GM21619 (cell line): ENCODE data around the gene PKN2.

ENCODE experiments used
- ATAC-seq: cut with Tn5 transposase; IDR thresholded peaks from one replicate; pipeline ENCODE4 v1.9.1; 2021; ENCODE audit not compliant: unreplicated experiment

The PKN2 gene

DNA sequence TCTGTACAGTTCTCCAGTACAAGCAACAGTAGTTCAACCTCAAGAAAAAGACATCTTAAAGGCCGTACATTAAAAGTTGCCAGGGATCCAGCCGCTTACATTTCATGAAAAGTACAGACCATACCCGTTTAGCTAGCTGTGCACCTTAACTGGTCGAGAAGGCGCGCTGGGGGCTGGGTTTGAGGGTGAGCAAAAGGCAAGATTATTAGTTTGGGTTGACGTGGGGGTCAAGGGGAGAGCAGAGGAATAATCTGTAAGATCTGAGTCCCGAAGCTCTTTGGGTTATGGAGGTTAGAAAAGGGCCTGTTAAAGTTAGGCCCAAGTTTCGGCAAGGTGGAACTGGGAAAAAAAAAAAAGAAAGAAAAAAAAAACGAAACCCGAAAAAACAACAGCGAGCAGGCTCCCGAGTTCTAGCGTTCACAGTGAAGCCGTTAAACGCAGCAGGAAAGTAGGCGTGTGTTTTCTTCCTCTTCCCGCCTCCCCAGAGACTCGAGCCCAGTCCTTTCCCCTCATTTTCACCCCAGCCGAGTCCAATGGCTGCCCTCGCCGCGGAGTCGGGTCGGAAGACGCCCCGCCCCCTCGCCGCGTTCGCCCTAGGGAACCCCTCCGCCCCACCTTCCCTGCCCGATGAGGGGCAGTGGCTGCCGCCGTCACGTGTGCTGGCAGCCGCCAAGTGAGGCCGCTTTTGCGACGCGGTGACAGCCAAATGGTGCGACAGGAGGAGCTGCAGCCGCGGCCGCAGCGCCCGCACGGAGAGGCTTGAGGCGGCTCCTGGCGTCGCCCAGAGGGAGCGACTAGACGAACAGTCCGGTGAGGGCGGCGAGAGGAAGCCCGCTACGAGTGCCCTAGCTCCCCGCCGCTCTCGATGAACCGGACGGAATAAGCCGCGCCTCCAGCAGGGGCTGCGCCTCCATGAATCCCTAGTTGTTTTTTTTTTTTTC, at the start of gene PKN2:
Gene PKN2 (plus strand): TSS at position 733 of the 941 bp plus-strand sequence. CDS start 308 bp downstream, outside the sequence.
- peak; percentile 86 for ATAC-seq

DNA sequence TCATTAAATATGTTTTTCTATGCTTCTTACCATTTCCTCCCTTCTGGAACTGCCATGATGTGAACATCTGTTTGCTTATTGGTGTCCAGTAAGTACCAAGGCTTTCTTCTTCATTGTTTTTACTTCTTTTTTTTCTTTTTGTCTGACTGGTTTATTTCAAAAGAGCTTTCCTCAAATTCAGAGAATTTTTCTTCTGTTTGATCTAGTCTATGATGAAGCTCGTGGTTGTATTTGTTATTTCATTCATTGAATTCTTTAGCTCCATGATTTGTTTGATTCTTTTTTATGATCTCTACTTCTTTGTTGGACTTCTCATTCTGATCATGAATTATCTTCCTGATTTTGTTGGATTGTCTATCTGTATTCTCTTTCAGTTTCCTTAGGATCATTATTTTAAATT, 49.5 kb upstream of the PKN2 start:
- ATAC-seq: no peak

DNA sequence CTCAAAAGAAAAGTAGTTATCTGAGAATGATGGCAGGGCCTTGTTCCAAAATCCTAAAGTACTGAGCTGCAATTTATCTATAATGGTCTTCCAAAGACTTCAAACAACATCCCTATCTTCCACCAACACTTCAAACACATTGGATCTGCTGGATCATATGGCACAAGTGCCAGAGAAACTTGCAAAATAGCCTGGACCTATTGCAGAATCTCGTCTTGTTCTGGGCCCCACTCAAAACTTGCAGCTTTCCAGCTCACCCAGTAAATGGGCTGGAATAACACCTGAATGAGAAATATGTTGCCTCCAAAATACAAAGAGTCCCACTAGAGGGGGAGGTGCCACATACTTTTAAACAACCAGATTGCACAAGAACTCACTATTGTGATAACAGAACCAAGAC, 44.0 kb upstream of the PKN2 start:
- no peak for ATAC-seq

DNA sequence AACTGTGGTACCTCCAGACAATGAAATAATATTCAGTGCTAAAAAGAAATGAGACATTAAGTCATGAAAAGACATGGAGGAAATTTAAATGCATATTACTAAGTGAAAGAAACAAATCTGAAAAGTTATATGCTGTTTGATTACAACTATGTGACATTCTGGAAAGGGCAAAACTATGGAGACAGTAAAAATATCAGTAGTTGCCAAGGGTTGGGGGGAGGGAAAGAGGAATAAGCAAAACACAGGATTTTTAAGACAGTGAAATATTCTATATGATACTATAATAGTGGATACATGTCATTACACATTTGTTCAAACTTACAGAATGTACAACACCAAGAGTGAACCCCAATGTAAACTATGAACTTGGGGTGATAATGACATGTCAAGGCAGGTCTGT, 38.2 kb upstream of the PKN2 start:
- no peak for ATAC-seq

DNA sequence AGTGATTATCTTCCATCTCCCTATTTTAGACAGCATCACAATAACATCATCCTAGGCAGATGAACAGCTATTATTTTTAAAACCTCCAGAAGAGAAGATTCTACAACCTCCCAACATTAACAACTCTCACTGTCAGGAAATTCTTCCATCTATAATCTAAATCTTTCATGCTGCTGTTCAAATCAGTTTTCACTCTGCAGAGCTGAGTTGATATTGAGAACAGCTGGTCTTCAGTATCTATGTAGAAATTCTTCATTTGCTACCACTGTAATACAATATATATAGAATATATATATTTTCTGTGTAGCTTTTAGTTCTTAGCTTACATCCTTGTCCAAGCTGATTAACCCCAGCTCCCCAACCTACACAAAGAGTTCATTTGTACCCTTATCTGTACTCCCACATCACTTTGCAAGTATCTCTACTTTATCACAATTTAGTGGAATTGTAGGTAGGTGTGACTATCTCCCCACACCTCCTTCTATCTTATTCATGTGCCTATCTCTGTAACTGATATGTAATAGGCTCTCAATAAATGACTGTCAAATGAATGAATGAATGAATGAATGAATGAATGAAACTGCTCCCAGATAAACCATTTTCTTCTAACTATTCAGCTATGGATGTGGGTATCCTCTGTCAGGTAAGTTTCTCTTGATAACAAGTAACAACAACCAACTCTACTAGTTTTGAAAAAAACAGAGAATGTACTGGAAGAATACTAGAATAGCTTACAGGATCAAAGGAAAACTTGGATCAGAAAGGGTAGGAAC, 37.4 kb upstream of the PKN2 start:
- ATAC-seq: no peak

DNA sequence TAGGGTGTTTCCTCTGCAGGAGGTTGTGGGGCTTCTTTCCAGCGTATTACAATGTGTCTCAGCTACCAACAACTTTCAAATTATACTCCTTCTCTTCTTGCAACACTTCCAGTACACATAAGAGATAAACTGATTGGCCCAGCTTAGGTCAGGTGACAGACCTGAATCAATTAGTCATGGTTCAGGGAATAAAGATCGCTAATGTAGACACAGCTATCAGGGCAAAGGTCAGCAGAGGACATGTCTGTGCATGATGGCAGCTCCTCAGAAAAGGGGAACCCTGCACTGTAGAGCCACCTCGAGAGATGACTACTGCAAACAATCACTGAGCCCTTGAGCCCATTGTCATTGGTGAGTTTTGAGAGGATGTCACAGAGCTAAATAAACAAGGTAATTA, 36.8 kb upstream of the PKN2 start:
- ATAC-seq: no peak

DNA sequence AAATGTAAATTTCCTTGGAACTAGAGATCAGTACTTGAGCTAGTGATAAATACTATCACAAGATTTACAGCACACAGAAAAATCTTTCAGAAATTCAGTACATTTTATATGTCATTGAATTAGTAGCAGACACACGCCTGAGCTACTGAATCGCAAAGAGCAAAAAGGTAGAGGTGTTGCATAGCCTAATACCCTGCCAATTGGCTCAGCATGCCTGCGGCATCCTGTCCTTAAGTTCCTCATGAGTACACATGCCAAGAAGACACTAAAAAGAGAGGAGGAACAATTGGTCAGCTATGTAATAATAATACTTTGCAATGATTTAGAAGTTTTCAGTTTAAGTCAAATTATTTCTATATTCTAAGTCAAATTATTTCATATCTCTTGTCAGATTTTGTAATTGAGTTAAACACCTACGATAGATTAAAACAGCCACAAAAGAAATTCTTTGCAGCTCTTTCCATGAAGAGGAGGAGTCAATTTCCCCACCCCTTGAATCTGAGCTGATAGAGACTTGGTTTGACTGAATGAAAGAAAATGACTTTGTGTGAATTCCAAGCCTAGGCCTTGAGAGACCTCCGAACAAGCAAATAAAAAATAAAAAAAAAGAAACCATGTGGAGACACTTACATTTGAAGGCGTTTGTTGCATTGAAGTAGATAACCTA, 36.2 kb upstream of the PKN2 start:
- no peak for ATAC-seq

DNA sequence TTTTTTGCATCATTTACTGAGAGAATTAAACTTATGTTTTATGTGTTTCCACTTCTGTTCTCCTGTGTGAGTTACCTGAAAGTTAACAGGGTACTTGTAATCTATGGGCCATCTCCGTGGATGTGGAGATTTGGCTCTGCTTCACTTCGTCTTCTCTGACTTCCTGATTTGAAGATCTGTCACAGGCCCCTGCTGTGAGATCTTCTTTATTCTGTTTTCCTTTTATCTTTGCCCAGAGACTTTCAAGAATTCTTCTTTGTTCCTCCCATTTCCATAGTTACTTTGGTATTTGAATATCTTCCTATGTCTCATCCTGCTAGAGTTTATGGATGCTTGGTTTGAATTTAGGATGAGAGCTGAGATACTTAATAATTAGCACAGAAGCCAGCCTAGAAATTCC, 35.4 kb upstream of the PKN2 start:
- no peak for ATAC-seq

DNA sequence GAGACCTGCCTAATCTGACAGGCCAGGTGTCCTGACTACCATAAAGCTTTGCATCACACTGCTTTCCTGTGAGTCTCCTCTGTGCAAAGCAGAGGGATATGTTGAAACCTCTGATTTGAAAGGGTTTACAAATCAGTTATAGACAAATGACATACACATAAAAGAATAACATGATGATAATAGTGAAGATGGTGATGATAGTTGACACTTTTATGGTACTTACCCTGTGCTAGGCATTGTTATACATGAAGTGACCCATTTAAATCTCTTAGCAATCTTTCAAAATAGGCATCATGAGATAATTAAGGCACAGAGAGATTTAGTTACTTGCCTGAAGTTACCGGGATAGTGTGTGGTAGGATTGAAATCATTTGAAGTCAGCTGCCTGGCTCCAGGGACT, 34.1 kb upstream of the PKN2 start:
- ATAC-seq: no peak

DNA sequence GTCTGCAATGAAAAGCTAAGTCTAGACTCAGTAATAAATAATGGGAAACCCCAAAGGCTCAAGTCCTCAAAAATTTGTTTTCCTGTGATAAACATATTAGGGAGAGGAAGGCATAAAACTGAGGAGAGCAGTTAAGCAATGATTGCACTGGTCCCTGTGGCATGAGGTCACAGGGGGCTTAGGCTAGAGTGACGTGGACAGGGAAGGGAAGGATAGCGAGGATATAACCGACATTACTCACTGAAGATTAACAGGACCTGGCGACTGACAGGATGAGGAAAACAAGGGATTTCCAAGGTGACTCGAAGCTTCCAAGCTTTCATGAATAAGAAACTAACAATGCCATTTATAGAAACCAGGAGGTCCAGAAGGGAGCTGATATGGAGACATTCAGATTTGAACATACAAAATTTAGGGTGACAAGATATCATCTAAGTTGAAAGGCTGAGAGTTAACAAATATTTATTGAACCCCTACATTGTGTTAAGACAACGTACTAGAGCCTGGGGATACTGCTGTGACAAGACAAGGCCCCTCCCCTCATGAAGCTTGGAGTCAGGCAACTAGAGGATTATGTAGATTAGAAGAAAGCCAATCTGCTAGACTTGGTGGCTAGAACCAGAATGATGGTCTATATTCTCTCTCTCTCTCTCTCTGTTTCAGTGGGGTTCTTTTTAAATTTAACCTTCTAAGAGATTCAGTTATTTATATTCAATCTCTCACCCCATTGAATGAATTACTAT, 33.2 kb upstream of the PKN2 start:
- no peak for ATAC-seq

DNA sequence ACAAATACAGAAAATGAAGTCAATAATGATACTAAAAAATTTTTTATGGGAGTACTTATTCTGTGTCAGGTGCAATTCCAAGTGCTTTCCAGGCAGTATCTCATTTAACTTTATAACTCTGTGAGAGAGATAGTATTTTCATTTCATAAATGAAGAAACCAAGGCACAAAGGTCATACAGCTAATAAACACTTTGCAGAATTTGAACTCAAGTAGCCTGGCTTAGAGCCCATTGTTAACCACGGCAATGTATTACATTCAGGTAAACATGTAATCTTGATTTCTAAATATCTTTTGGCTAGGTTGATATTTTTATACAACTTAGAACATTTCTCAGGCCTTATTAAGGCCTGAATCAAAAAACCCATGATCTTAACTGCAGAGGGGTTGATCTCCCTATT, 28.9 kb upstream of the PKN2 start:
- ATAC-seq: no peak

DNA sequence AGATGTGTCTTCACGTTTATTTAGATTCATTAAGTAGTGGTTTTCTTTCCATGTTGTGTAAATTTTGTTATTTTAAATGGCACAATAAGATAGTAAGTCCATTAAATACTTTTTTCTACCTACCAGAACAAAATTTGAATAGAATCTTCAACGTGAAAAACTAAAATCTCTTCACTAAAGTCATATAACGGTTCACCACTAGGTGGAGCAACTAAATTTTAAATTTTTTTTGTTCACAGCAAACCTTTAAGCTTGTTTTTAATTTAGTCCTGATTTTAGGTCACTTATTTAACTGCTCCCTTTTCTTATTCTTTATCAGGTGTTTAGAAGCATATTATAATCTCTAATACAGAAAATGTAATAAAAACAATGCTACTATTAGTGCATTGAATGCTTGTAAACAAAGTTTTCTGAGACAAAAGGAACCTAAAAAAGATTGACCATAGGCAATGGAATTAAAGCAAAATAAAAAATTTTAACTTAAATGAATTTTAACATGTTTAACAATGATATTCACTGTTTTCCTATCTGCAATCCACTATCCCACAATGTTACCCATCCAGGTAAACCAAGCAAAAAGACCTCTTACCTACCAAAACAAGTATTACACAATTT, 28.3 kb upstream of the PKN2 start:
- no peak for ATAC-seq

DNA sequence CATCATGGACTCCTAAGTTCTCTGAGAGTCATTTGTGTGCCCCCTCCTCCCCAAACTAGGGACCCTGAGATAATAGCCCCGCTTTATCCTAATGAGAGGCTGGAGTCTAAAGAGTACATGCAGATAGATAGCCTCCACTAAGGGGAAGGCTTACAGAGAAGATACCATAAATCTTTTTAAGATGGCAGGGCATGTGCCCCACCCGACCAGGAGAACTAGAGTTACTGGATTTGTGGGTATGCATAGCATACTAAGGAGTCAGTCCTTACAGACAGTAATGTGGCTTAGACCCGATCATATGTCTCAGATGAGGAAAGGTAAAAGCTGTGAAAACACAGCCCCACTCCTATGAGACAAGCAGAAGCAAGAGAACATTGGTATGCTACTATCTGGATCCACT, 25.7 kb upstream of the PKN2 start:
- no peak for ATAC-seq

DNA sequence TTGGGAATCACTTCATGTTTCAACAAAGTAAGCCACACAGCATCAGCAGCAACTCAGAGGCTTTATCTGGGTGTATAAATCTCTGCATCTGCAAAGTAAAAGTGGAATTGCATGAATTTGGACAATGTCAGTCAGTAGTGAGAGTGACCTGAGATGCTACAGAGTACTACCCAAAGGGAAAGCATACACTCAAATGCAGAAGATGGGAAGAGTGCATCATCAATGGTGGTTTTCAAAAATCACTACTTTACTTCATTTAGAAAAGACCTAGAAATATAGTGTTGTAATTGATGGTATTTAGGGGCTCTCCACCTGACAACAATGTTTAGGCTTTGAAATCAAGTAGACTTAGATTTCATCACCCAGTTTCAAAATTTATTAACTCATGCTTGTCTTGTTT, 24.5 kb upstream of the PKN2 start:
- no peak for ATAC-seq

DNA sequence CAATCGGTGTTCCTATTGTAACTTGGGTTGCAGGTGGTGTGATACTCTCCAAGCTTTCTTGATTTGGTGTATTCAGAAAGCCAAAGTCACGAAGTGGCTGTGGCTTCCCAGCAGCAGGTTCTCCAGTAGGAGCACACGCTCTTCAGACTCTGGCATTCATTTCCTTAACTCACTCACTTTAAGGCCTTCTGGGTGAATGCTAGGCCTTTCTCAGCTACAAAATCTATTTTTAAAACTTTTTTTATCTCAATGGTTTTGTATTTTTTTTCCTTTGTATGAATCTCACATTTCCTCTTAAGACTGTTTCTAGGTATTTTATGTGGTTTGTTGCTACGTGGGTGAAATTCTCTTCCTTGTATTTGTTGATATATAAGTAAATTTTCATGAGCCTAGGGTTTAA, 22.9 kb upstream of the PKN2 start:
- no peak for ATAC-seq

DNA sequence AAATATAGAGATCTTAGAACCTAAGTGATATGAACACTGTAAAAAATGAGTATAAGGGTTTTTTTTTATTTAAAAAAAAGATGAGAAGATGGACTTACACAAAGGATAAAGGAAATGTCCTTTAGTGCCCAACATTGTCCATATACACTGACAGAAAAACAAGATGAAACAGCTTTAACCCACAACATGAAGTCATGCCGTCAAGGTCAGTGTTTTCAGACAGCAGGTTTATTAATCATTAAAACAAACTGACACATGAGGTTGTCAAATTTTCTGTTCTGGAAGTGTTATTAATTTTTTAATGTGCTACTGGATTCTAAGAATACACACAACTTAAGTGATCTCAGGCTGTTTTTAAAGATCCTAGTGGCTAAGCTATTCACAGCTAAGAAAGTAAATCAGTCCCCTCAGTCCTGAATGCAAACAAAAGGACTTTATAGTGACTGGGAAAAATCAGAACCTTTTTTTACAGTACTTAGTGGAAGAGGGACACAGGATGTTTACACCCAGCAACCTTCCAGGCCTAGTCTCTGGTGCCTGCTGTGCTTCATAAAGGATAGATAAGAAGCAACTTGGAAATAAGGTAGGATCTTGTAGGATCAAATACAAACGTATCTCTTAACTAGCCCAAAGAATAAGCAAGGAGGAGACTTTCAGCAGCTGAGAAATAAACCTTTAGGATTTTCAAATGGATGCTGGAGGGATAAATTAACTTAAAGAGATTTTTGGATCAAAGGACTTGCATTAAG, 21.9 kb upstream of the PKN2 start:
- ATAC-seq: peak; percentile 65

DNA sequence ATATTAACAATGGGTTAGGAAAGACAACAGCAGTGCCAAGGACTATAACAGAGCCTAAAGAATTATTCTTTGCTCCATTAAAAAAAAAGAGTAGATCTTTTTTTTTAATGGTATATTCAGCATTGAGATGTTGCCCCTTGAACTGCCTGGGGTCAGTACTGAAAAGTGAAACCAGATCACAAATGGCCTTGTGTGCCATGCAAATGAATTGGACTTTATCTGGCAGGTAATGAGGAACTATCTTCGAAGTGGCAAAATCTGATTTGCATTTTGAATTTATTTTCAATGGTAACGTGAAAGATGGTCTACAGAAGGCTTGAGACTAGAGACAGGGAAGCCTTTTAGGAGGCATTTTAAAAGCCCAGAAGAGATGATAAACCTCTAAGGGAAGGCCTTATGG, 21.4 kb upstream of the PKN2 start:
- no peak for ATAC-seq

DNA sequence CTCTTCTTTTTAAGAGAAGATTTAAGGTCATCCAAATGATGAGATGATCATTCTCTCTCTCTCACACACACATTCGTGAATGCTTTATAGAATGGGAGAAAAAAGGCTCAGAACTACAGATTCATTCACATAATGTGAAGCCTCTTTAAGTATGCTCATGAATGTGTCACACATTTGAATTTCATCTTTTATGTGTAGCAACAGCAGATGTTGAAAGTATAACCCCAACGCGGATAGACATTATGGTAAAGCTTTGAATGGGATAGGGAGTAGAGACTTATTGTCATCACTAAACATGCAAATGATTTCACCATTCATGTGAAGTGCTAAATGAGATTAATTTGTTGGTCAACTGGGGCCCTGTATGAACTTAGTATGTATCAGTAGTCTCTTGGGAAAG, 15.7 kb upstream of the PKN2 start:
- ATAC-seq: no peak

DNA sequence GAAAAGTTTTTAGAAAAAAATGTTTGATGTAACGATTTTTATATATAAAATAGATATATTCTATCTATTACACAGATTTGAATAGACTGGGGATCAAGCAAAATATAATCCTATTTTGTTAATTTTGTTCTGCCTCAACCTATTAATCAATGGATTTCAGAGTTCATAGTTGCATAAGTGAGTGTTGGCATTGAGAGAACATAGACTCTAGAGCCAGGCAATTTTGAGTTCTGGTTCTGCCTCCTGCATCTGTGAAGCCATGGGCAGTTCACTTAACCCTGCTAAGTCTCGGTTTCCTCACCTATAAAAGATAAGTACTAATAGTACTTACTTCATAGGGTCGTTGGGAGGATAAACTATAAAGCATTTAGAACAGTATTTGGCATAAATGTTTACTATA, 13.6 kb upstream of the PKN2 start:
- no peak for ATAC-seq

DNA sequence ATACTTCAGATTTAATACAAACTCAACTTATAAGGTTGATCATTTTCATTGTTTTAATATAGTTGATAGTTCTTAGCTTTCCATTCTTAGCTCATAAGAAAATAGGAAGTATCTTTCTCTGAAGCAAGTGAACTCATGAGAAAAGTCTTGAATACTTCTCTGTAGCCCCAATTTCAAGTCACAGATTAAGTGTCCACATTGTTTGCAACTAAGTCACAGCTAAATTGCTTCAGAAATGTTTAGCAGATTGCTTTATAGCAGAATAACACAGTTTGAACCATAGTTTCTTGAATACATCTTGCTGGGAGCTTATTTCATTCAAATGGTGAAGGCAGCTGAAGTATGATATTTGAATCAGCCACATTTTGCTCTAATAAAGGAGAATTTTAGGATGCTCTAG, 10.6 kb upstream of the PKN2 start:
- no peak for ATAC-seq
